GM12878 (cell line): ENCODE data around the gene CACNA1G. TPM values are rescaled to one million over a fixed set of nuclear protein-coding genes. Genes with fewer than 3 reads are reported as not detected.

Experiments used
- ATAC-seq: fragments of 200-7000 bp; cut with Tn5 transposase; 3 replicates; pipeline ENCODE4 v1.9.1; 2020; ENCODE audit warnings: mild to moderate bottlenecking, moderate library complexity
- BruUV-seq: library from RNA; stranded (reverse); fragments of 400-500 nt; replicated peaks from 2 replicates; lab custom pipeline; 2021; lab: Mats Ljungman, UMichigan
- CTCF ChIA-PET: fragments of 300-600 bp; sonication (Branson Sonifier 250); formaldehyde crosslinking; extraction: SDS; loops from one replicate; lab custom pipeline; 2021; ENCODE audit warnings: inconsistent platforms; lab: Yijun Ruan, JAX
- POLR2A ChIA-PET: fragments of 350-600 bp; formaldehyde crosslinking; extraction: SDS; loops from one replicate; lab custom pipeline; 2021; ENCODE audit warnings: inconsistent platforms; lab: Charles Lee
- RAD21 ChIA-PET: fragments of 300-600 bp; sonication (Branson Sonifier 250); formaldehyde crosslinking; loops from one replicate; lab custom pipeline; 2023; ENCODE audit warnings: antibody characterized with exemption; ENCODE audit not compliant: unreplicated experiment; lab: Charles Lee
- SMC1A ChIA-PET: fragments of 300-600 bp; sonication (Branson Sonifier 250); formaldehyde crosslinking; loops from one replicate; lab custom pipeline; 2023; ENCODE audit not compliant: unreplicated experiment, uncharacterized antibody; lab: Charles Lee
- DNase-seq: peaks from one replicate; pipeline ENCODE4 v3.0.0-alpha.2; 2011; ENCODE audit warnings: low read depth, low spot score
- FAIRE-seq: peaks from 3 replicates; lab custom pipeline; 2011; peaks lifted over from hg19 to GRCh38; lab: Jason Lieb, UNC
- H2AFZ ChIP-seq: 2 replicates; pipeline ENCODE4 v1.6.0; 2011; ENCODE audit warnings: low read depth, low read length, control low read depth; ENCODE audit not compliant: control insufficient read depth
- H3K27ac ChIP-seq: 2 replicates; pipeline ENCODE4 v1.5.1; 2011; ENCODE audit warnings: control low read depth; ENCODE audit not compliant: control insufficient read depth, insufficient read depth
- H3K27me3 ChIP-seq, 2 experiments: replicated peaks in 1 of 2; 2 replicates each; pipeline versions ENCODE4 v1.6.0 to v1.6.1; 2011; ENCODE audit warnings: low read length in 1 of 2; ENCODE audit not compliant: control insufficient read depth in 2 of 2, insufficient read depth in 2 of 2
- H3K36me3 ChIP-seq, 2 experiments: 2 replicates each; pipeline ENCODE4 v1.5.1; 2011; ENCODE audit warnings: low read length in 1 of 2; ENCODE audit not compliant: control insufficient read depth in 2 of 2, insufficient read depth in 2 of 2
- H3K4me1 ChIP-seq: 2 replicates; pipeline ENCODE4 v1.6.1; 2011; ENCODE audit warnings: mild to moderate bottlenecking, low read length, moderate library complexity, mixed read lengths; ENCODE audit not compliant: control insufficient read depth, insufficient read depth
- H3K4me2 ChIP-seq: 2 replicates; pipeline ENCODE4 v1.6.0; 2011; ENCODE audit warnings: control low read depth; ENCODE audit not compliant: control insufficient read depth, insufficient read depth
- H3K4me3 ChIP-seq: fragments of 200-600 bp; sonication (generic); 2 replicates; pipeline ENCODE4 v1.5.1; 2016
- H3K79me2 ChIP-seq: 2 replicates; pipeline ENCODE4 v1.6.0; 2011; ENCODE audit warnings: low read length; ENCODE audit not compliant: control insufficient read depth, insufficient read depth
- H3K9ac ChIP-seq: 2 replicates; pipeline ENCODE4 v1.8.0; 2011; ENCODE audit warnings: low read length, control low read depth, mixed read lengths; ENCODE audit not compliant: control insufficient read depth, insufficient read depth
- H3K9me3 ChIP-seq: replicated peaks from 3 replicates; pipeline ENCODE4 v1.5.1; 2011; ENCODE audit warnings: mild to moderate bottlenecking, low read length; ENCODE audit not compliant: control insufficient read depth, insufficient read depth
- H4K20me1 ChIP-seq: 2 replicates; pipeline ENCODE4 v1.6.0; 2011; ENCODE audit not compliant: control insufficient read depth, insufficient read depth
- CBX5 ChIP-seq: sonication (generic); IDR thresholded peaks from 2 replicates; pipeline ENCODE4 v1.6.1; 2016; ENCODE audit warnings: low read depth, moderate library complexity, mild to moderate bottlenecking, inconsistent platforms
- CHD2 ChIP-seq: IDR thresholded peaks from 2 replicates; pipeline ENCODE4 v1.6.1; 2011; ENCODE audit warnings: low read depth, low read length, improper control_type of control experiment, borderline replicate concordance
- MAX ChIP-seq: IDR thresholded peaks from 2 replicates; pipeline ENCODE4 v1.6.1; 2012; ENCODE audit warnings: low read depth, low read length, improper control_type of control experiment
- MEF2A ChIP-seq: IDR thresholded peaks from 2 replicates; pipeline ENCODE4 v1.6.1; 2011; ENCODE audit warnings: low read depth, mild to moderate bottlenecking, low read length, moderate library complexity; ENCODE audit not compliant: insufficient read depth
- NR2C2 ChIP-seq: IDR thresholded peaks from 2 replicates; pipeline ENCODE4 v1.6.1; 2011; ENCODE audit warnings: borderline replicate concordance, low read depth; ENCODE audit not compliant: control insufficient read depth, insufficient read length
- PAX5 ChIP-seq: IDR thresholded peaks from 2 replicates; pipeline ENCODE4 v1.6.1; 2011; ENCODE audit warnings: low read depth, low read length, borderline replicate concordance
- RUNX3 ChIP-seq: IDR thresholded peaks from 2 replicates; pipeline ENCODE4 v1.6.1; 2012; ENCODE audit warnings: low read length, inconsistent platforms
- YY1 ChIP-seq: IDR thresholded peaks from 2 replicates; pipeline ENCODE4 v1.6.1; 2011; ENCODE audit warnings: low read depth, mild to moderate bottlenecking, low read length
- ZBED1 ChIP-seq: IDR thresholded peaks from 2 replicates; pipeline ENCODE4 v1.6.1; 2016; ENCODE audit warnings: borderline replicate concordance
- WGBS: methylation state at CpG from one replicate; pipeline ENCODE4 v1.1.6; 2016; ENCODE audit warnings: low lambda C conversion rate; ENCODE audit not compliant: insufficient replicate concordance, insufficient coverage; ENCODE audit errors: missing lambda C conversion rate; 5-methylcytosine and 5-hydroxymethylcytosine counted together
- in situ Hi-C: fragments of 300-500 bp; cut with MboI; formaldehyde crosslinking; loops from 9 replicates; pipeline ENCODE4 v1.14.3; 2018; ENCODE audit warnings: mixed read lengths
- intact Hi-C: fragments of 100-400 bp; cut with micrococcal nuclease; formaldehyde crosslinking; loops from one replicate; pipeline ENCODE4 v1.14.2; 2022; ENCODE audit not compliant: unreplicated experiment
- polyA plus RNA-seq, 11 experiments: library from polyadenylated mRNA; depleted of rRNA in 4 of 11; unstranded in 6 of 11; stranded (reverse) in 5 of 11; fragments of >200 nt; fragmentation: Nextera tagmentation in 4 of 11; fragmentation: Illumina TruSeq in 1 of 11; extraction: Ambion mirVana in 4 of 11; extraction: Trizol in 1 of 11; gene quantifications; 1 replicate in 1 of 11; 2 replicates in 10 of 11; pipeline versions ENCODE4 v1.2.1 to v1.2.3, GENCODE V29; 2011 to 2016; ENCODE audit warnings: inconsistent platforms in 2 of 11, missing spikeins in 2 of 11, low read depth in 1 of 11
- total RNA-seq, 4 experiments: library from RNA; depleted of rRNA in 3 of 4; stranded (reverse); fragments of >200 nt in 3 of 4; fragmentation: Illumina TruSeq in 1 of 4; extraction: Trizol in 1 of 4; gene quantifications; 2 replicates each; pipeline versions ENCODE4 v1.2.1 to v1.2.3, GENCODE V29; 2013 to 2021
- TF ChIP-seq, protein P1 (sequence below): fragments of 450-650 bp; IDR thresholded peaks from 2 replicates; pipeline ENCODE4 v1.6.1; 2017; ENCODE audit warnings: borderline replicate concordance

Gene CACNA1G
- total and polyA plus RNA-seq, 10 of the 15 experiments (the other 5 are each of a cell fraction or from before 2014, with no cell fraction given), result 0.03 to 0.15 TPM; not detected in 8

- TF ChIP-seq, protein P1, sequence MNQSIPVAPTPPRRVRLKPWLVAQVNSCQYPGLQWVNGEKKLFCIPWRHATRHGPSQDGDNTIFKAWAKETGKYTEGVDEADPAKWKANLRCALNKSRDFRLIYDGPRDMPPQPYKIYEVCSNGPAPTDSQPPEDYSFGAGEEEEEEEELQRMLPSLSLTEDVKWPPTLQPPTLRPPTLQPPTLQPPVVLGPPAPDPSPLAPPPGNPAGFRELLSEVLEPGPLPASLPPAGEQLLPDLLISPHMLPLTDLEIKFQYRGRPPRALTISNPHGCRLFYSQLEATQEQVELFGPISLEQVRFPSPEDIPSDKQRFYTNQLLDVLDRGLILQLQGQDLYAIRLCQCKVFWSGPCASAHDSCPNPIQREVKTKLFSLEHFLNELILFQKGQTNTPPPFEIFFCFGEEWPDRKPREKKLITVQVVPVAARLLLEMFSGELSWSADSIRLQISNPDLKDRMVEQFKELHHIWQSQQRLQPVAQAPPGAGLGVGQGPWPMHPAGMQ, result no peak
These were observed 44.9 kb downstream of the CACNA1G start (continued) for GRCh38 chr17:50605429-50605828.

DNA sequence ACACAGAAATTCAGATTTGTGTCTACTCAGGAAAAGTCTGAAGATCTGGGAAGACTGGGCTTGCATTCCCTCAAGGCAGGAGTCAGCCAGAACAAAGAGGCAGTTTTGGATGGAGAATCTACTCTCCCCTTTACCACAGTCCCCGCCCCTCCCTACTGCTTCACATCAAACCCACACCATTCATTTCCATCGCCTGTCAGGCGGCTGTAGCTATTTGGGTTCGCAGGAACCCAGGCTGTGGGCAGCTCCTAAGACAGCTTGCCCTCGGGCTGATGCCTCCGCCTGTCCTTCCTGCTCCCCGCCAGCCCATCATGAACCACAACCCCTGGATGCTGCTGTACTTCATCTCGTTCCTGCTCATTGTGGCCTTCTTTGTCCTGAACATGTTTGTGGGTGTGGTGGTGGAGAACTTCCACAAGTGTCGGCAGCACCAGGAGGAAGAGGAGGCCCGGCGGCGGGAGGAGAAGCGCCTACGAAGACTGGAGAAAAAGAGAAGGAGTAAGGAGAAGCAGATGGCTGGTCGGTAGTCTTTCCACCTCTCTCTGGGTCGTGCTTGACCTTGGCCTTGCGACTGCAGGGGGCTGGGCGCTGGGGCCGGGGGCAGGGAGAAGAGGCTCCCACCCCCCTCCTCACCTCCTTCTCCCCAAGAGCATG is 47.1 kb downstream of the CACNA1G start:
- no peaks in the 10 kb centered on the region for H3K4me1 ChIP-seq
- no peak overlapping the region for H3K27ac ChIP-seq
- H3K4me2 ChIP-seq, result no peak overlapping the region
- peaks cover 0 to 4% of the 10 kb centered on the region in 2 experiments; a peak in 2 of 4 replicates for H3K27me3 ChIP-seq
- TF ChIP-seq MAX (no peak), CHD2 (no peak), YY1 (no peak), PAX5 (no peak), NR2C2 (no peak), RUNX3 (no peak), MEF2A (no peak), ZBED1 (no peak), CBX5 (no peak)
- POLR2A ChIA-PET, result no interaction called here
- no peak overlapping the region for H3K9ac ChIP-seq
- H3K9me3 ChIP-seq, result no peaks in the 10 kb centered on the region
- FAIRE-seq (no peak), DNase-seq (no peak), ATAC-seq (no peak)
- H3K4me3 ChIP-seq, result no peak overlapping the region
- H3K36me3 ChIP-seq, result no peaks in the 10 kb centered on the region
- RAD21 ChIA-PET, result no interaction called here
- CTCF ChIA-PET, result interaction anchor here (0.7 kb wide), 1 partner anchor 44 kb away, joined by 3 read pairs; no protein-coding TSS in a partner anchor
- no peaks in the 10 kb centered on the region for H3K79me2 ChIP-seq
- H2AFZ ChIP-seq, result no peak overlapping the region
- no TSS peak for BruUV-seq
- H4K20me1 ChIP-seq, result no peaks in the 10 kb centered on the region
- SMC1A ChIA-PET, result no interaction called here
- in situ Hi-C loops (no loop called here), intact Hi-C loops (no loop called here)
- WGBS, result 33% methylated on average over 14 of the region's 19 CpGs
